Fibroblast of lung (primary cell): ENCODE data around the gene DNM1L.

Experiments
- EZH2 ChIP-seq: IDR thresholded peaks from 2 replicates; pipeline ENCODE4 v1.5.1; 2012; ENCODE audit warnings: low read length, control low read depth, mild to moderate bottlenecking; ENCODE audit errors: missing control alignments
- TF ChIP-seq, protein P1 (sequence below), 2 donors: IDR thresholded peaks in 1 of 2; conservative IDR thresholded peaks in 1 of 2; 1 replicate in 1 of 2; 2 replicates in 1 of 2; pipeline ENCODE4 v1.5.1; 2011 to 2012; ENCODE audit warnings: low read length in 2 of 2, control low read depth in 1 of 2, inconsistent platforms in 1 of 2, low read depth in 1 of 2, mild to moderate bottlenecking in 1 of 2

DNA sequence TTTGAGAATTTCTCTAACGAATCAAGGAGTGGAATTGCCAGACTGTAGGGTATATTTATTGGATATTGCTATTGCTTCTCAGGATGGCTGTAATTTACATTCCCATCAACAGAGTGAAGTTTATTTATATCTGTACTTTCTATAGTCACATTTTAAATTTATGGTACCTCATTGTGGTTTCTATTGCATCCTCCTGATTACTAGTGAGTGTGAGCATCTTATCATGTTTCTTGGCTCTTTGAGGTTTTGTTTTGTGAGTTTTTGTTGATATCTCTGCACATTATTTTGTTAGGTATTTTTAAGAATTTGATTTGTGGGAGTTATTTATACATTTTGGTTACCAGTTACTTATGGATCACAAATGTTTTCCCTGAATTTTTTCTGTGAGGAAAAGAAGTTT lies 13.9 kb downstream of the DNM1L start:
- TF ChIP-seq, protein P1, sequence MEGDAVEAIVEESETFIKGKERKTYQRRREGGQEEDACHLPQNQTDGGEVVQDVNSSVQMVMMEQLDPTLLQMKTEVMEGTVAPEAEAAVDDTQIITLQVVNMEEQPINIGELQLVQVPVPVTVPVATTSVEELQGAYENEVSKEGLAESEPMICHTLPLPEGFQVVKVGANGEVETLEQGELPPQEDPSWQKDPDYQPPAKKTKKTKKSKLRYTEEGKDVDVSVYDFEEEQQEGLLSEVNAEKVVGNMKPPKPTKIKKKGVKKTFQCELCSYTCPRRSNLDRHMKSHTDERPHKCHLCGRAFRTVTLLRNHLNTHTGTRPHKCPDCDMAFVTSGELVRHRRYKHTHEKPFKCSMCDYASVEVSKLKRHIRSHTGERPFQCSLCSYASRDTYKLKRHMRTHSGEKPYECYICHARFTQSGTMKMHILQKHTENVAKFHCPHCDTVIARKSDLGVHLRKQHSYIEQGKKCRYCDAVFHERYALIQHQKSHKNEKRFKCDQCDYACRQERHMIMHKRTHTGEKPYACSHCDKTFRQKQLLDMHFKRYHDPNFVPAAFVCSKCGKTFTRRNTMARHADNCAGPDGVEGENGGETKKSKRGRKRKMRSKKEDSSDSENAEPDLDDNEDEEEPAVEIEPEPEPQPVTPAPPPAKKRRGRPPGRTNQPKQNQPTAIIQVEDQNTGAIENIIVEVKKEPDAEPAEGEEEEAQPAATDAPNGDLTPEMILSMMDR (conservative IDR thresholded peaks at IDR 0.05 in 1 of 2, IDR thresholded peaks at IDR 0.05 in 1 of 2; ENCODE audit: low read depth in 1 of 2, low read length in 2 of 2): no peak
- no peak for TF ChIP-seq EZH2
